Measurements from ENCODE around the gene ANKRD34B. TPM values are rescaled to one million over a fixed set of nuclear protein-coding genes. Genes with fewer than 3 reads are reported as not detected.

The ANKRD34B gene
- not detected for total RNA-seq

- no peak for TF ChIP-seq CTCF (IDR thresholded peaks at IDR 0.05; ENCODE audit: low read depth)
Observed at GRCh38 chr5:80569961-80570786, at the start of gene ANKRD34B. Gene ANKRD34B (minus strand): TSS chr5:80570280. CDS start chr5:80560019, 10,261 bp downstream.

GRCh38 chr5:80619086-80619485 lies 49.0 kb upstream of the ANKRD34B start:
- no peak for TF ChIP-seq CTCF (IDR thresholded peaks at IDR 0.05; ENCODE audit: low read depth)

- TF ChIP-seq CTCF (IDR thresholded peaks at IDR 0.05; ENCODE audit: low read depth), result no peak
Observed at GRCh38 chr5:80618438-80618837, 48.4 kb upstream of the ANKRD34B start.

GRCh38 chr5:80615266-80615914 lies 45.3 kb upstream of the ANKRD34B start:
- no peak for TF ChIP-seq CTCF (IDR thresholded peaks at IDR 0.05; ENCODE audit: low read depth)

GRCh38 chr5:80609692-80610091 lies 39.6 kb upstream of the ANKRD34B start:
- no peak for TF ChIP-seq CTCF (IDR thresholded peaks at IDR 0.05; ENCODE audit: low read depth)

- no peak for TF ChIP-seq CTCF (IDR thresholded peaks at IDR 0.05; ENCODE audit: low read depth)
Observed at GRCh38 chr5:80608731-80609130, 38.7 kb upstream of the ANKRD34B start.

GRCh38 chr5:80607832-80608231 lies 37.8 kb upstream of the ANKRD34B start:
- TF ChIP-seq CTCF (IDR thresholded peaks at IDR 0.05; ENCODE audit: low read depth), result no peak

All from subcutaneous adipose tissue (tissue), 4 donors.